ENCODE results near the gene NCK2. TPM values are rescaled to one million over a fixed set of nuclear protein-coding genes. Genes with fewer than 3 reads are reported as not detected.
A peak's percentile ranks its signal among the peaks of the same experiment; 100 is the strongest.

The NCK2 gene
- total RNA-seq, 4 donors from 2014 or later, result 32.6 to 43.7 (median 38.7) TPM

DNA sequence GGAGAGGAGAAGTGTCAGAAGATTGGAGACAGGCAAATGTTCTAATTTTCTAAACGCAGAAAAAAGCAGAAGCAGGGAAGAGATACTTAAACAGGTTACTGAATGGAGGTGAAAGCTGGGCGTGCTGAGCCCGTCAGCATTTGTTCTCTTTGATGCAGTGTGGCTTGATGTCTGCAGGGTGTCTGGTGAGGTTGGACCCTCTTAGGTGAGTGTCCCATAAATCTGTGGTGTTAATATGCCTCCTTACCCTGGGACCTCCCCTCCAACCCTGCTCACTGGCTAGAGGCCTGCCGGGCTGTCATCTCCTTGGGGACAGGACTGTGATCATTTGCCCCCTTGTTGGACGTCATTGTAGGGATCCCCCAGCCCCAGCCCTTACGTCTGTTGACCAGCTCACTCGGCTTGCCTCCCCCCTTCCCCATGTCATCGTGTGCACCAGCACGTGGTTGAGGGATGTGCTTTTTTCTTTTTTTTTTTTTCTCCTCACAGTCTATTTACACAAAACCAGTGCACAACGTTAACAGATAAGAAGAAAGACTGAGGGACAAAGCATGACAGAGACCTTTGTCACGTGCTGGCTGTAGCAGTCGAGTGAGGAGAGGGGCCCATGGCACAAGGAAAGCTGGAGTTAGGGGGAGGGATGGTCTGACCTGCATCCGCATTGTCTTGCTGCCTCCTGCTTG lies 56.4 kb downstream of the NCK2 start:
- no peak for DNase-seq (ENCODE audit: low spot score)
- TF ChIP-seq, protein P1, sequence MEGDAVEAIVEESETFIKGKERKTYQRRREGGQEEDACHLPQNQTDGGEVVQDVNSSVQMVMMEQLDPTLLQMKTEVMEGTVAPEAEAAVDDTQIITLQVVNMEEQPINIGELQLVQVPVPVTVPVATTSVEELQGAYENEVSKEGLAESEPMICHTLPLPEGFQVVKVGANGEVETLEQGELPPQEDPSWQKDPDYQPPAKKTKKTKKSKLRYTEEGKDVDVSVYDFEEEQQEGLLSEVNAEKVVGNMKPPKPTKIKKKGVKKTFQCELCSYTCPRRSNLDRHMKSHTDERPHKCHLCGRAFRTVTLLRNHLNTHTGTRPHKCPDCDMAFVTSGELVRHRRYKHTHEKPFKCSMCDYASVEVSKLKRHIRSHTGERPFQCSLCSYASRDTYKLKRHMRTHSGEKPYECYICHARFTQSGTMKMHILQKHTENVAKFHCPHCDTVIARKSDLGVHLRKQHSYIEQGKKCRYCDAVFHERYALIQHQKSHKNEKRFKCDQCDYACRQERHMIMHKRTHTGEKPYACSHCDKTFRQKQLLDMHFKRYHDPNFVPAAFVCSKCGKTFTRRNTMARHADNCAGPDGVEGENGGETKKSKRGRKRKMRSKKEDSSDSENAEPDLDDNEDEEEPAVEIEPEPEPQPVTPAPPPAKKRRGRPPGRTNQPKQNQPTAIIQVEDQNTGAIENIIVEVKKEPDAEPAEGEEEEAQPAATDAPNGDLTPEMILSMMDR (IDR thresholded peaks at IDR 0.05), result no peak
- no peak for ATAC-seq (ENCODE audit: low FRiP score)

DNA sequence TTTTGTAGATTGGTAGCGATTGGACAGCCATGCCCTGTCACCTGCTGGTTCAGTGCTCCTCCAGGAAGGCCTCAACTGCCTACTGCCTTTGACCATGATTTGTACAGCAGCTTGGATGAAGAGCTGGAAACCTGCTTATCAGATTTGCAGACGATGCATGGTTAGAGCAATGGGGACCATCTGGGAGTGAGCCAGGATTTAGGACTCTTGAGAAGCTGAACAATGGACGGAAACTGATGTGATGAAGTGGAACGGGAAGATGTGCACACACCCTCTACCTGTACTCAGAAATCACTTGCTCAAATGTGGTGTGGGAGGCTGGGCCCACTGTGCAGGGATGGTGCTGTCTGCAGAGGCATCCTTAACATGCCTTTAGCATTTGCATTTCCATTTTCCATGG lies 57.2 kb downstream of the NCK2 start:
- TF ChIP-seq, protein P1 (IDR thresholded peaks at IDR 0.05), result no peak
- ATAC-seq (ENCODE audit: low FRiP score) (peak; percentile 29), DNase-seq (ENCODE audit: low spot score) (no peak)

DNA sequence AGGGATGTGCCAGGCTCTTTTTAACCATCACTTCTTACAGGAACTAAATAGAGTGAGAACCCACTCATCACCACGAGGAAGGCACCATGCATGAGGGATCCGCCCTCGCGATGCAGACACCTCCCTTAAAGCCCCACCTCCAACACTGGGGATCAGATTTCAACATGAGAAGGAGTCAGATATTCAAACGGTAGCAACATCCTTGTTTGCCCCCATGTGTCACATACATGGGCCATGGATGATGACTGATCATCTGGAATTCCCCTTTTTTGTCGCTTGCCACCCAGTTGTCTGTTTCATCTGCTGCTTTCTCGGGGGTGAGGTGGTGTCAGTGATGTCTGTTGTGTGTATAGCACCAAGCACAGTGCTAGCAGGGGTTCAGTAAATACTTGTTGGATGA lies 57.9 kb downstream of the NCK2 start:
- ATAC-seq (ENCODE audit: low FRiP score), result no peak
- TF ChIP-seq, protein P1 (IDR thresholded peaks at IDR 0.05), result no peak
- no peak for DNase-seq (ENCODE audit: low spot score)

DNA sequence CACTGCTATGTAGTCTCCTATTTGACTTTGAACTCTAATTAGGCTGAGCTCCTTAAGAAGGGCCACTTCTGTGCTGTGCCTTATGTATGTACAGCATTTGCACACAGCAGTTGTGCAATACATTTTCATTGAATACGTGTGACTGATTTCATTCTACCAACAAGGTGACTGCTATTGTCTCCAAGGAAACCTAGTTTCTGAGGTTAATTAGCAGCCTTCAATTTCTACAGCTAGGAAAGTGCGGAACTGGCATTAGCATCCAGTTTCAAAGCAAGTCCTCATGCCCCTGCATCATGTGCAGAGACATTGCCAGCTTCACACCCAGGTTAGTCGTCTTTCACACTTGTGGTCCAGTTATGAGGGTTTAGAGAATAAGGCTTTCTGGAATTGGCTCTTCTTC lies 58.6 kb downstream of the NCK2 start:
- DNase-seq (ENCODE audit: low spot score), result no peak
- TF ChIP-seq, protein P1 (IDR thresholded peaks at IDR 0.05), result no peak
- no peak for ATAC-seq (ENCODE audit: low FRiP score)

DNA sequence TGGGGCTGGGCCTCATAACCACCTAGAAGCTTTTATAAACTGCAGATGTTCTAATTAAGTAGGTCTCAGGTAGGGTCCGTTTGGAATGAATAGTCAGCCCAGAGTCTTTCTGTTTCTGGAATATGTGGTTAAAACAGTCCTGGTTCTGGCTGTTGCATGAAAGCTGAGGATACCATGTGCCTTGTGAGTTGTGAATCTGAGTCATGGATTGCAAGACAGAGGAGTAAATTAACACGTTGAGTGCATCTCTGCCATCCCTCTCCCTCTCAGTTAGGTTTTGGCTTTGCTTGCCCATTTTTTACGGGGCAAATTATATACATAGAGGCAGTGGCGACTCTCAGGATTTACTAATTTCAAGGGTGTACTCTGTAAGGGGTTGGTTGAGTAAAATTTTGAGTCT lies 59.1 kb downstream of the NCK2 start:
- TF ChIP-seq, protein P1 (IDR thresholded peaks at IDR 0.05), result no peak
- ATAC-seq (ENCODE audit: low FRiP score), result no peak
- no peak for DNase-seq (ENCODE audit: low spot score)

DNA sequence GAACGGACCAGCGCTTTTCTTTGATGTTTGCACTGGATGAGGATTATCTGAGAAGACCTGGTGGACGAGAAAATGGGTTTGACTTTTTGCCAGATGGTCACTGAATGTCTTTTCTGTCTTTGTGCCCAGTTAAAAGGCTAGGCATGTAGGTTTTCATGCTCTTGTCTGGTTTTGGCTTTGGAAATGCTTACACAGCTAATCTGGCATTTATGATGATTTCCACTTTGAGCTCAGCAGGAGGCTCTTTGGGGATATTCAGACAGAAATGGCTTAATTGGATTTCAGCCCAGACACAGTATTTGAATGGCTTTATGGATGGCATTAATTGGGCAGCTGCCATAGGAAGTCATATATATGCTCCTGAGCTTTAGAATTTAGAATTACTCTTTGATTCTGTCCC lies 59.6 kb downstream of the NCK2 start:
- ATAC-seq (ENCODE audit: low FRiP score) (no peak), DNase-seq (ENCODE audit: low spot score) (no peak)
- TF ChIP-seq, protein P1 (IDR thresholded peaks at IDR 0.05), result no peak

DNA sequence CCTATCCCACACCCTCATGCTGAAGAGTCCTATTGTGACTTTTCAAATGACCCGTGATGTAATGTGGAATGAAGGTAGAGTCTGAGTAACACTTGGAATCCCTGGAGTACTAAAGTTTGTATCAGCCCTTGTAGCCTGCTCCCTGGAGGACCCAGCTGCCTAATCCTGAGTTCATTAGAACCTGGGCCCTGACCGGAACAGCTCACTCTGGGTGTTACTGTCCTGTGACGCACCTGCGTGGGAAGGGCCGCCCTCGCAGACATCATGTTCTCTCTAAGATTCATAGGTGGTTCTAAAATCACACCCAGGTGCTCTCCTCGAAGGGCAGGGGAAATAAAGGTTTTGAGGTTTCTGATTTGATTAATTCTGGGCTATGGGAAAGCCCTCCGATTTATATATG lies 62.3 kb downstream of the NCK2 start:
- TF ChIP-seq, protein P1 (IDR thresholded peaks at IDR 0.05), result no peak
- no peak for DNase-seq (ENCODE audit: low spot score)
- no peak for ATAC-seq (ENCODE audit: low FRiP score)
